GM18511 (cell line): ENCODE data around the gene AP3D1.
"Not testable (repeated sequence)": the region's sequence is repeated elsewhere in the genome, so short reads cannot be mapped to it uniquely, and the experiment has no call there.

ENCODE experiments used
- ATAC-seq: cut with Tn5 transposase; IDR thresholded peaks from one replicate; pipeline ENCODE4 v1.9.1; 2021; ENCODE audit warnings: mild to moderate bottlenecking, moderate library complexity; ENCODE audit not compliant: unreplicated experiment

The AP3D1 gene

GRCh38 chr19:2151339-2152229, at the start of gene AP3D1:
AP3D1 (minus strand) TSS chr19:2151566; CDS start chr19:2151334, 232 bp downstream.
- peak; percentile 92 for ATAC-seq

- ATAC-seq, result not testable (repeated sequence)
These were observed 49.4 kb upstream of the AP3D1 start for GRCh38 chr19:2200624-2201294.

DNA sequence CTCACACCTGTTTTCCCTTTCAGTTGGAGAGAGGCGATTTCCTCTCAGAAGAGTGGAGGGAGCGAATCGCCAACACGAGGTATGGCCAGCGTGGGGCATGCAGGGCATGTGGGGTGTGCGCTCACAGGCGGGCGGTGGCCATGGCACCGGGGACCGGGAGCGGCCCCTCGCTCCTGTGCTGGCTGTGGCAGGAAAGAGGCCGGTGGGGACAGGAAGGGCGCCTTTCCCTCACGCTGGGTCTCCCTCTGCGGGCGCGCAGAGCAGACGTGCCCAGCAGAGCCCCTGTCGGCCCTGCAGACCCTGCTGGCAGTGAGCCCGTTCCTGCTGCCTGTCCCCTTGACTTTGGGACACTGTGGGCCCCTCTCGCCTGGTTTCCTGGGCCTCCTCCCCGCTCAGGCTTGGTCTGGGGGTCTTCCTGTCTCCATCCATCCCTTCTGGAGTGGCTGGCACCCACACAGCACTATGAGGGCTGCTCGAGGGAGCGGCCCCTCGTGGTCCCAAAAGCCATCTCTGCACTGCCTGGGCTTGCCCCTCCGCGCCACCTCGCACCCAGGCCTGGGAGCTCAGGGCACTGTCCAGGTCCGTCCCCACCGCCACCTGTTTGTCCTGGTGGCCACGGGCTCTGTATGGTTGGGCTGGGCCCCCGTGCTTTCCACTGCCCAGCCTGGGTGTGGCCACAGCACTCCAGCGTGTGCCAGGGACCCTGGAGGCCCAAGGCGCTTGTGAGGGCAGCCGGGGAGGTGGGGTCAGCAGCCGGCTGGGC, 48.7 kb upstream of the AP3D1 start:
- ATAC-seq, result no peak

- no peak for ATAC-seq
These were observed 47.8 kb upstream of the AP3D1 start for GRCh38 chr19:2199215-2199614.

DNA sequence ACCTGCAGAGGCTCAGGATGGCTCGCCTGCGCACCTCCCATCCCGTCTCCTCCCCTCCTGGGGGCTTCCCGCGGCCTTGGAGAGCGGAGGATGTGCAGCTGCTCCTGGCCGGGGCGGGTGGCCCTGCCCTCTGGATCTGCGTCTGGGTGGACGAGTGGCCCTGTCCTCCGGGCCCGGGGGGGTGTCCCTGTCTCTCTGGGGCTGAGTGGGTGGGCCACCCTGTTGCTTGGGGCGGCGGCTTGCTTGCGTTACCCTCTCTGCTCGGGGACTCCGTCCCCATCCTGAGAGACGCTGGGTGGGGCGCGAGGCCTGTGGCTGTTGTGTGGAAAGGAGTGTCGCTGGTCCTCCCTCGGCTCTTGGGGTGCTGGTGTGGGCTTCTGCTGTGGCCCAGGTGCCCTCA, 47.0 kb upstream of the AP3D1 start:
- no peak for ATAC-seq

DNA sequence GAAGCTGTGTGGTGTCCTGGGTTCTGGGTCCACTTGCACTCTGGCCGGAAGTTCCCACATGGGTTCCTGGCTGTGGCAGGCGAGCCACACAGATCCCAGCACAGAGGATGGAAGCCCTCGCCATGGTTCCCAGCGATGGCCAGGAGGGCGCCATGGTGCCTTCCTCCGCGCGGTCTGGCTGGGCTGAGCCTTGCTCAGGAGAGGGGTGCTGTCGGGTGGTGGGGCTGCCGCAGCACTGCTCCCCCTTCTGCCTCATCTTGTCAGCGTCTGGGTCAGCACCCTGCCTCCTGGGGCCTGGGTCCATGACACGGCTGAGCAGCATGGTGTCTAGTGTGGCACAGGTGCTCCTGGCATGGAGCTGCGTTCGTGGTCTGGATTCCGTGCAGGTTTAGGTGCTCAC, 45.9 kb upstream of the AP3D1 start:
- no peak for ATAC-seq

DNA sequence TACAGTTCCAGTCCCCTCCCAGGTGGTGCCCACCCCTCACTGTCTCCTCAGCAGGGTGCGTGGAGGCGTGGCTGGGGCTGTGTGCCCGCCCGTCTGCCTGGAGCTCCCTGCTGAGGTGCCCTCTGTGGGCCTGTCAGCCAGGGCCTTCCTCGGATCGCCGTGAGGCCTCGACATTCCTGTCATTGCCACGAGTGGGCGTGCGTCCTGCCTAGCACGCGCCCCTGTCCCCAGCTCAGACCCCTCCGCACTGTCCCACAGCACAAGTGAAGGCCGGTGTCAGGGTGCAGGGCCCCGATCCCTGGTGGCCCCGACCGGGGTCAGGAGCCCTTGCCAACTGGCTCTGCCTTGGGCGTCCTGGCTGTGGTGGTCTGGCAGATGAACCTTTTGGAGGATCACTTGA, 44.5 kb upstream of the AP3D1 start:
- ATAC-seq, result no peak

DNA sequence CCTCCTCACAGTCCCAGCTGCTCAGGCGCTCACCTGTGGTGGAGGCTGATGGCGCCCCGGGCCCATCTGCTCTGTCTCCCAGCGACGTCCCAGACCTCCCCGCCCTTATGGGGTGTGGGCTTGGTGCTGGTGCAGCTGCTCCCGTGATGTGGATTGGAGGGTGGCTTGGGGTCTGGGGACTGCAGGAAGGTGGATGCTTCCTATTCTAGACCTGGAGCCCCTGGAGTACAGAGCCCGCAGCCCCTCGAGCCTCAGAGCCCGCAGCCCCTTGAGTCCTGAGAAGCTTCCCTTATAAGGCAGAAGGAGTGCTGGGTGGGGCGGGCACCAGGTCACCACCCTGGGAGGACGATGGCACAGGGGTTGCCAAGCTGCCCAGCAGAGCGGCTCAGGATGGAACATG, 44.0 kb upstream of the AP3D1 start:
- ATAC-seq, result no peak

DNA sequence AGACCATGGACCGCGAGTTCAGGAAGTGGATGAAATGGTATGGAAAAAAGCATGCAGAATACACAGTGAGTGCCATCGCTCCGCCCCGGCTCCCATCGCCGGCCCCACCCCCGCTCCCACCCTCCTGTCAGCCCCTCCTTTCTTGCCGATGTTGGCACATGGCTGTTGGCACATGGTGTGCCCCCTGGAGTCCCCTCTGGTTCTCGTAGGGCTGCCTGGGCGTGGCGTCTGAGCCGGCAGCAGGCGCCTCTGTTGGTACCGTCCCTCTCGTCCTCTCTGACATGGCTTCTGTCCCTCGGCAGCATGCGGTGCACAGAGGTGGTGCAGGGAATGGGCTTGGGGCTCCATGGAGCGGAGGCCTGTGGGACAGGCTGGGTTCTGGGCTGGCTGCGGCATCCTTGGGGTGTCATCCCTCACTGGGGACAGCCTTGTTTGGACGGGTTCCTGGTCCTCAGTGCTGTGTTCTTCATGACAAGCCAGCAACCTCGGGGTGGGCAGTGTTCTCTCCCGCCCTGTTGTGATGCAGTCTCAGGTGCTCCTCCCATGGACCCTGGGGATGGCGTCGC, 43.2 kb upstream of the AP3D1 start:
- ATAC-seq, result no peak

DNA sequence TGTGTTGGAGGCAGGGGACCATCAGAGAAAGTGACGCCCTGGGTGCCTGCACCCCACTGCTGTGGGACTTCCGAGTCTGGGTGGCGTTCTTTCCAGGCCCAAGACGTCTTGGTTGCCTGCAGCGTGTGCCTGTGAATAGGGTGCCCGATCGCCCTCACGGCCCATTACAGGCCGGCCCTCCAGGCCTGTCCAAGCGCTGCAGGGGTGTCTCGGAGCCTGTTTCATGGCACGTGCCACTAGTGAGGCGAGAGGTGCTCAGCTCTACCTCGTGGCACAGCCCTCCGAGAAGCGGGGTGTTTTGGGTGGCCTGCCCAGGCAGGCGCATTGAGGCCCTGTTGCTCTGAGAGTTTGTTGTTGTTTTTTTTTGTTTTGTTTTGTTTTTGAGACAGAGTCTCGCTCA, 42.4 kb upstream of the AP3D1 start:
- ATAC-seq, result no peak

GRCh38 chr19:2192862-2193261, 41.5 kb upstream of the AP3D1 start:
- ATAC-seq, result no peak

DNA sequence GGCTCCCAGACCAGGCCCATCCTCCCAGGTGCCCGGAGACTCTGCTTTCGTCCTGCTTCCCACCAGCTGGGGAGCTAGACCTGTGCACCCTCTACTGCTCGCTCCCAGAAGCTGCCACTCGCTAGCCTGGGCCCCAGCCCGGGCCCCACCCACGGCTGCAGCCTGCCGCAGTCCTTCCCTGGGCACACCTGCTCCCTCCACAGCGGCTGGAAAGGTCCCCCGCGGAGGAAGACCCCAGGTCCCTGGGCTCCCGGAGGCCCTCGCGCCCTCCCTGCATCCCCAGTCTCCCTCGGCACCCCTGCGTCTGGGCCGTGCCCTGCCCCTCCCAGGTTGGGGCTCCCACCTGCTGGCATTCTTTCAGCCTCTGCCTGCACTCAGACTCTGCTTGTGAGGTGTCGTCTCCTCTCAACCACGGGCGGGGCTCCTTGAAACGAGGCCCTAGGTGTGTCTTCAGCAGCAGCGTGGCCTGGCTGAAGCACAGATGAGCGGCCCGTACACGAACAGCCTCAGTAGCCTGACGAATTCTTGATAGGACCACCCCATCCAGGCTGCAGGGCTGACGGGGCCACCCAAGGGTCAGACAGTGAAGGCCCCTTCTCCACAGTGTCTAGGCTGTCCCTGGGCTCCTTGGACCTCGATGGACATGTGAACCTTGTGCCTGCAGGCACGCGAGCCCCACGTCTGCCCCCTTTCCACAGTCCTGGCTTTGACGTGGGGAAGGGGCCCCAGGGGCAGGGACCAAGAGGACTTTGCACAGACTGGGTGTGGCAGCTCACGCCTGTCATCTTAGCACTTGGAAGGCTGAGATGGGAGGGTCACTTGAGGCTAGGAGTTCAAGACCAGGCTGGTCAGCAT, 40.3 kb upstream of the AP3D1 start:
- no peak for ATAC-seq

DNA sequence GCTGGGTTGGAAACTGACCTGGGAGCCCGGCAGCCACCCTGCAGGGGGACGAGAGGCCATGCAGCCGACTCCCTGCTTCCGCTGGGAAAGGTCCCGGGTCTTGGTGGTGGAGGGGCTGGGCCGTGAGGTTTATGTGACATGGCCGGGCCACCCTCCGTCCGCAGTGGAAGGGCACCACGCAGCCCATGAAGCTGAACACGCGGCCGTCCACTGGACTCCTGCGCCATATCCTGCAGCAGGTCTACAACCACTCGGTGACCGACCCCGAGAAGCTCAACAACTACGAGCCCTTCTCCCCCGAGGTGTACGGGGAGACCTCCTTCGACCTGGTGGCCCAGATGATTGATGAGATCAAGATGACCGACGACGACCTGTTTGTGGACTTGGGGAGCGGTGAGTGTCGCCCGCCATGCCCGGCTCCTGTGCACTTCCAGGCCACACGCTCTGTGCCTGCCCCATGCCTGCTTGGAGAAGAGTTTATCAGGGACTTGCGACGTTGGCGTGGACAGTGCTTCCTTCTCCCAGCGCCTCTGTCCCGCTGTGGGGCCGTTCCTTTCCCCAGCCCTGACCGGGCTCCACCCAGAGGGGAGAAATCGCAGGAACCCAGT, 39.6 kb upstream of the AP3D1 start:
- no peak for ATAC-seq

- ATAC-seq, result no peak
These were observed 38.5 kb upstream of the AP3D1 start for GRCh38 chr19:2189880-2190279.

GRCh38 chr19:2188708-2189385, 37.5 kb upstream of the AP3D1 start:
- ATAC-seq, result no peak

DNA sequence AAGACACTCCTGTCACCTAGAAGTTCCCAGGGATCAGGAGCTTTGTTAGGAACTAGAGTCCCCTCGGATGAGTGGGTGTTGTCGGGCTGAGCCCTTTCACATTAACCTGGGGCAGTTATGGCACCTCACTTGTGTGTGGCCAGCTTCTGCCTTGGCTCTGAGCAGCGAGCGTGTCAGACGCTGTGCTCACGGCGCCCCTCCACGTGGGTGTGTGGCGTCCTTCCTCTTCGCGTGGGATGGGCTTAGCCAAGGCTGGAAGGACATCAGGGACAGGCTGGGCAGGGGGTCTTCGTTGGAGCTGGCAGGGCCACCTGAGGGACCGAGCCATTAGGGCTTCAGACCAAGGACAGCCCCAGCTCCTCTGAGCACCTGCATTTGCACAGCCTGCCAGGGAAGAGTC, 35.8 kb upstream of the AP3D1 start:
- ATAC-seq, result no peak

GRCh38 chr19:2186071-2186846, 34.9 kb upstream of the AP3D1 start:
- ATAC-seq, result no peak

DNA sequence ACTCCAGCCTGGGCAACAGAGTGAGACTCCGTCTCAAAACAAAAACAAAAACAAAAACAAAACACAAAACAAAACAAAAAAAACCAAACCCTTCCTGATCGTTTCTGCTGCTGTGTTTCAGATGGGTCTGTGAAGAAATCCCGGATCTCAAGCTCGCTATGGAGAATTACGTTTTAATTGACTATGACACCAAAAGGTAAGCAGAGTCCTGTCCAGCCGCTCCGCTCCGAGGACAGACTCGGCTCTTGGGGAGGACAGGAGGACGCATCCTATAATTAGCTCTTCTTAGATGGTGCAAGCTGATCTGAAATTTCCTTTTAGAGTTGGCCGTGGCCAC, 34.3 kb upstream of the AP3D1 start:
- no peak for ATAC-seq
